ENCODE results near the gene TTC7B.
A peak's percentile ranks its signal among the peaks of the same experiment; 100 is the strongest.

Gene TTC7B

GRCh38 chr14:90573385-90574105, 242.7 kb downstream of the TTC7B start:
- WGBS, 2 donors (ENCODE audit: extremely low coverage in 2 of 2, insufficient read length in 2 of 2, insufficient replicate concordance in 1 of 2), result no CpG with 5 or more reads among the region's 29 CpGs
- Histone ChIP-seq H3K9ac (ENCODE audit: low read depth, low read length, poor library complexity) (no peak overlapping the region), H2BK120ac (ENCODE audit: low read depth, low read length) (no peak overlapping the region), H3K14ac (ENCODE audit: low read length) (no peak overlapping the region), H3K27me3 (ENCODE audit: control insufficient read depth in 3 of 3, insufficient read depth in 3 of 3, low read depth in 1 of 3, low read length in 3 of 3) (no peaks in the 10 kb centered on the region), H3K18ac (ENCODE audit: low read length) (no peak overlapping the region), H2BK15ac (ENCODE audit: low read length) (no peak overlapping the region), H3K4me3 (ENCODE audit: low read length in 2 of 2) (no peak overlapping the region), H3K4ac (ENCODE audit: low read length) (no peak overlapping the region), H4K8ac (ENCODE audit: low read depth, low read length) (no peak overlapping the region), H3K79me1 (ENCODE audit: low read depth, low read length) (no peaks in the 10 kb centered on the region), H3K36me3 (replicated peaks in 1 of 2; ENCODE audit: control insufficient read depth in 2 of 2, insufficient read depth in 2 of 2, low read length in 2 of 2) (peaks cover 0 to 14% of the 10 kb centered on the region in 2 donors), H4K91ac (ENCODE audit: low read depth, low read length, poor library complexity) (no peak overlapping the region), H2BK5ac (ENCODE audit: low read length) (no peak overlapping the region), H3K23ac (ENCODE audit: low read depth, low read length, poor library complexity) (no peak overlapping the region), H2AK5ac (ENCODE audit: low read depth, low read length) (no peak overlapping the region), H2AFZ (ENCODE audit: low read length) (no peak overlapping the region), H3K27ac (replicated peaks; ENCODE audit: low read length) (no peak overlapping the region), H3K4me2 (ENCODE audit: insufficient read depth, low read length, poor library complexity, severe bottlenecking) (no peak overlapping the region), H3K9me3 (replicated peaks in 1 of 2; ENCODE audit: control insufficient read depth in 2 of 2, insufficient read depth in 1 of 2, low read depth in 1 of 2, low read length in 2 of 2) (peaks cover 0 to 3% of the 10 kb centered on the region in 2 donors), H2BK12ac (ENCODE audit: low read length) (no peak overlapping the region), H3K4me1 (ENCODE audit: control insufficient read depth in 2 of 2, insufficient read depth in 1 of 2, low read depth in 1 of 2, low read length in 2 of 2) (peaks cover 16 to 17% of the 10 kb centered on the region in 2 donors)
- no peak for DNase-seq (ENCODE audit: low spot score)

- no peak overlapping the region for H2BK120ac ChIP-seq (ENCODE audit: low read depth, low read length)
- H3K27ac ChIP-seq (replicated peaks; ENCODE audit: low read length), result no peak overlapping the region
- H3K4me1 ChIP-seq (ENCODE audit: control insufficient read depth in 2 of 2, insufficient read depth in 1 of 2, low read depth in 1 of 2, low read length in 2 of 2), result peaks cover 23 to 26% of the 10 kb centered on the region in 2 donors
- no peak overlapping the region for H3K9ac ChIP-seq (ENCODE audit: low read depth, low read length, poor library complexity)
- no peak overlapping the region for H3K14ac ChIP-seq (ENCODE audit: low read length)
- no peak for DNase-seq (ENCODE audit: low spot score)
- peak overlapping the region; percentile 35 for H4K91ac ChIP-seq (ENCODE audit: low read depth, low read length, poor library complexity)
- no peak overlapping the region for H2BK15ac ChIP-seq (ENCODE audit: low read length)
- H3K4ac ChIP-seq (ENCODE audit: low read length), result no peak overlapping the region
- peak overlapping the region; percentile 30 for H3K18ac ChIP-seq (ENCODE audit: low read length)
- H3K27me3 ChIP-seq (ENCODE audit: control insufficient read depth in 3 of 3, insufficient read depth in 3 of 3, low read depth in 1 of 3, low read length in 3 of 3), result no peaks in the 10 kb centered on the region
- WGBS, 2 donors (ENCODE audit: extremely low coverage in 2 of 2, insufficient read length in 2 of 2, insufficient replicate concordance in 1 of 2), result no CpG with 5 or more reads among the region's 11 CpGs
- no peak overlapping the region for H3K4me2 ChIP-seq (ENCODE audit: insufficient read depth, low read length, poor library complexity, severe bottlenecking)
- H2AK5ac ChIP-seq (ENCODE audit: low read depth, low read length), result peak overlapping the region; percentile 36
- H4K8ac ChIP-seq (ENCODE audit: low read depth, low read length), result no peak overlapping the region
- no peak overlapping the region for H2BK12ac ChIP-seq (ENCODE audit: low read length)
- no peak overlapping the region for H3K23ac ChIP-seq (ENCODE audit: low read depth, low read length, poor library complexity)
- no peak overlapping the region for H2AFZ ChIP-seq (ENCODE audit: low read length)
- peaks cover 0 to 7% of the 10 kb centered on the region in 2 donors for H3K36me3 ChIP-seq (replicated peaks in 1 of 2; ENCODE audit: control insufficient read depth in 2 of 2, insufficient read depth in 2 of 2, low read length in 2 of 2)
- no peak overlapping the region for H3K4me3 ChIP-seq (ENCODE audit: low read length in 2 of 2)
- H2BK5ac ChIP-seq (ENCODE audit: low read length), result no peak overlapping the region
- peaks cover 0 to 3% of the 10 kb centered on the region in 2 donors for H3K9me3 ChIP-seq (replicated peaks in 1 of 2; ENCODE audit: control insufficient read depth in 2 of 2, insufficient read depth in 1 of 2, low read depth in 1 of 2, low read length in 2 of 2)
- H3K79me1 ChIP-seq (ENCODE audit: low read depth, low read length), result no peaks in the 10 kb centered on the region
These were observed 243.6 kb downstream of the TTC7B start for GRCh38 chr14:90572441-90573150.

- no peak overlapping the region for H4K8ac ChIP-seq (ENCODE audit: low read depth, low read length)
- H3K23ac ChIP-seq (ENCODE audit: low read depth, low read length, poor library complexity), result no peak overlapping the region
- H2AFZ ChIP-seq (ENCODE audit: low read length), result no peak overlapping the region
- no peak overlapping the region for H2BK15ac ChIP-seq (ENCODE audit: low read length)
- peaks cover 0 to 5% of the 10 kb centered on the region in 2 donors for H3K36me3 ChIP-seq (replicated peaks in 1 of 2; ENCODE audit: control insufficient read depth in 2 of 2, insufficient read depth in 2 of 2, low read length in 2 of 2)
- H2BK5ac ChIP-seq (ENCODE audit: low read length), result no peak overlapping the region
- H3K4me3 ChIP-seq (ENCODE audit: low read length in 2 of 2), result no peak overlapping the region
- peaks cover 23 to 37% of the 10 kb centered on the region in 2 donors for H3K4me1 ChIP-seq (ENCODE audit: control insufficient read depth in 2 of 2, insufficient read depth in 1 of 2, low read depth in 1 of 2, low read length in 2 of 2)
- no peaks in the 10 kb centered on the region for H3K79me1 ChIP-seq (ENCODE audit: low read depth, low read length)
- H3K4ac ChIP-seq (ENCODE audit: low read length), result no peak overlapping the region
- no peak for DNase-seq (ENCODE audit: low spot score)
- H2BK12ac ChIP-seq (ENCODE audit: low read length), result no peak overlapping the region
- H2AK5ac ChIP-seq (ENCODE audit: low read depth, low read length), result no peak overlapping the region
- H3K27ac ChIP-seq (replicated peaks; ENCODE audit: low read length), result no peak overlapping the region
- no peak overlapping the region for H3K14ac ChIP-seq (ENCODE audit: low read length)
- H3K27me3 ChIP-seq (ENCODE audit: control insufficient read depth in 3 of 3, insufficient read depth in 3 of 3, low read depth in 1 of 3, low read length in 3 of 3), result no peaks in the 10 kb centered on the region
- no peak overlapping the region for H3K18ac ChIP-seq (ENCODE audit: low read length)
- WGBS, 2 donors (ENCODE audit: extremely low coverage in 2 of 2, insufficient read length in 2 of 2, insufficient replicate concordance in 1 of 2), result no CpG with 5 or more reads among the region's 13 CpGs
- no peak overlapping the region for H3K4me2 ChIP-seq (ENCODE audit: insufficient read depth, low read length, poor library complexity, severe bottlenecking)
- no peak overlapping the region for H2BK120ac ChIP-seq (ENCODE audit: low read depth, low read length)
- H4K91ac ChIP-seq (ENCODE audit: low read depth, low read length, poor library complexity), result no peak overlapping the region
- H3K9me3 ChIP-seq (replicated peaks in 1 of 2; ENCODE audit: control insufficient read depth in 2 of 2, insufficient read depth in 1 of 2, low read depth in 1 of 2, low read length in 2 of 2), result peaks cover 0 to 3% of the 10 kb centered on the region in 2 donors
- no peak overlapping the region for H3K9ac ChIP-seq (ENCODE audit: low read depth, low read length, poor library complexity)
These were observed 244.9 kb downstream of the TTC7B start for GRCh38 chr14:90571149-90571947.

- Histone ChIP-seq H2AFZ (ENCODE audit: low read length) (no peak overlapping the region), H4K8ac (ENCODE audit: low read depth, low read length) (no peak overlapping the region), H2AK5ac (ENCODE audit: low read depth, low read length) (no peak overlapping the region), H3K9me3 (replicated peaks in 1 of 2; ENCODE audit: control insufficient read depth in 2 of 2, insufficient read depth in 1 of 2, low read depth in 1 of 2, low read length in 2 of 2) (peaks cover 0 to 3% of the 10 kb centered on the region in 2 donors), H3K18ac (ENCODE audit: low read length) (no peak overlapping the region), H3K4ac (ENCODE audit: low read length) (no peak overlapping the region), H3K9ac (ENCODE audit: low read depth, low read length, poor library complexity) (no peak overlapping the region), H2BK5ac (ENCODE audit: low read length) (no peak overlapping the region), H3K27ac (replicated peaks; ENCODE audit: low read length) (no peak overlapping the region), H3K4me2 (ENCODE audit: insufficient read depth, low read length, poor library complexity, severe bottlenecking) (no peak overlapping the region), H3K4me1 (ENCODE audit: control insufficient read depth in 2 of 2, insufficient read depth in 1 of 2, low read depth in 1 of 2, low read length in 2 of 2) (peaks cover 20 to 37% of the 10 kb centered on the region in 2 donors), H3K79me1 (ENCODE audit: low read depth, low read length) (no peaks in the 10 kb centered on the region), H3K14ac (ENCODE audit: low read length) (no peak overlapping the region), H3K23ac (ENCODE audit: low read depth, low read length, poor library complexity) (no peak overlapping the region), H2BK120ac (ENCODE audit: low read depth, low read length) (no peak overlapping the region), H4K91ac (ENCODE audit: low read depth, low read length, poor library complexity) (no peak overlapping the region), H3K36me3 (replicated peaks in 1 of 2; ENCODE audit: control insufficient read depth in 2 of 2, insufficient read depth in 2 of 2, low read length in 2 of 2) (peaks cover 0 to 5% of the 10 kb centered on the region in 2 donors), H3K27me3 (ENCODE audit: control insufficient read depth in 3 of 3, insufficient read depth in 3 of 3, low read depth in 1 of 3, low read length in 3 of 3) (no peaks in the 10 kb centered on the region), H3K4me3 (ENCODE audit: low read length in 2 of 2) (no peak overlapping the region), H2BK15ac (ENCODE audit: low read length) (no peak overlapping the region), H2BK12ac (ENCODE audit: low read length) (no peak overlapping the region)
- WGBS, 2 donors (ENCODE audit: extremely low coverage in 2 of 2, insufficient read length in 2 of 2, insufficient replicate concordance in 1 of 2), result no CpG with 5 or more reads among the region's 17 CpGs
- DNase-seq (ENCODE audit: low spot score), result no peak
These were observed 245.8 kb downstream of the TTC7B start for GRCh38 chr14:90570461-90570860.
